HepG2 (cell line): ENCODE results near the gene BTF3L4. TPM values are rescaled to one million over a fixed set of nuclear protein-coding genes. Genes with fewer than 3 reads are reported as not detected.

ENCODE experiments used
- ATRX ChIP-seq: sonication (generic); formaldehyde crosslinking; IDR thresholded peaks from 2 replicates; pipeline ENCODE4 v1.4.0; 2020; ENCODE audit warnings: missing genetic modification reagents, borderline replicate concordance
- DNMT1 ChIP-seq: sonication (generic); formaldehyde crosslinking; IDR thresholded peaks from 2 replicates; pipeline ENCODE4 v1.5.1; 2020; ENCODE audit warnings: mild to moderate bottlenecking, missing genetic modification reagents
- ELF3 ChIP-seq: IDR thresholded peaks from 2 replicates; pipeline ENCODE4 v1.6.1; 2016; ENCODE audit warnings: missing genetic modification reagents, missing compliant biosample characterization
- FOXP1 ChIP-seq, 2 experiments: fragments of 450-650 bp in 1 of 2; IDR thresholded peaks; 2 replicates each; pipeline ENCODE4 v1.6.1; 2017 to 2018; ENCODE audit warnings: antibody characterized with exemption in 1 of 2
- GFI1 ChIP-seq: sonication (generic); formaldehyde crosslinking; IDR thresholded peaks from 2 replicates; pipeline ENCODE4 v1.5.0; 2020; ENCODE audit warnings: missing genetic modification reagents, mild to moderate bottlenecking, borderline replicate concordance
- IRF2 ChIP-seq: IDR thresholded peaks from 2 replicates; pipeline ENCODE4 v1.6.1; 2018; ENCODE audit warnings: missing genetic modification reagents, missing compliant biosample characterization
- JDP2 ChIP-seq: sonication (generic); formaldehyde crosslinking; IDR thresholded peaks from 2 replicates; pipeline ENCODE4 v1.8.1; 2022; ENCODE audit warnings: missing genetic modification reagents, borderline replicate concordance
- KDM6A ChIP-seq: IDR thresholded peaks from 2 replicates; pipeline ENCODE4 v1.6.1; 2016; ENCODE audit warnings: low read depth
- LCORL ChIP-seq, 2 experiments: fragments of 450-650 bp in 1 of 2; sonication (generic) in 1 of 2; formaldehyde crosslinking in 1 of 2; IDR thresholded peaks; 2 replicates each; pipeline versions ENCODE4 v1.5.0 to v1.6.1; 2017 to 2020; ENCODE audit warnings: antibody characterized with exemption in 1 of 2, missing genetic modification reagents in 1 of 2
- MTF1 ChIP-seq: sonication (generic); formaldehyde crosslinking; IDR thresholded peaks from 2 replicates; pipeline ENCODE4 v1.5.0; 2020; ENCODE audit warnings: missing genetic modification reagents
- RELA ChIP-seq: sonication (generic); formaldehyde crosslinking; IDR thresholded peaks from 2 replicates; pipeline ENCODE4 v1.4.0; 2020; ENCODE audit warnings: missing genetic modification reagents
- SOX5 ChIP-seq: IDR thresholded peaks from 2 replicates; pipeline ENCODE4 v1.6.1; 2016; ENCODE audit warnings: borderline replicate concordance
- USF2 ChIP-seq, 2 experiments: sonication (generic) in 1 of 2; formaldehyde crosslinking in 1 of 2; IDR thresholded peaks; 2 replicates each; pipeline versions ENCODE4 v1.5.1 to v1.6.1; 2011 to 2020; ENCODE audit warnings: borderline replicate concordance in 1 of 2, low read depth in 1 of 2, low read length in 1 of 2, mild to moderate bottlenecking in 1 of 2, missing genetic modification reagents in 1 of 2, moderate library complexity in 1 of 2
- WIZ ChIP-seq: sonication (generic); formaldehyde crosslinking; IDR thresholded peaks from 2 replicates; pipeline ENCODE4 v1.5.1; 2020; ENCODE audit warnings: mild to moderate bottlenecking, missing genetic modification reagents
- ZBTB10 ChIP-seq: sonication (generic); formaldehyde crosslinking; IDR thresholded peaks from 2 replicates; pipeline ENCODE4 v1.4.0; 2020; ENCODE audit warnings: missing genetic modification reagents, borderline replicate concordance
- ZC3H4 ChIP-seq: sonication (generic); formaldehyde crosslinking; IDR thresholded peaks from 2 replicates; pipeline ENCODE4 v1.4.0; 2020; ENCODE audit warnings: missing genetic modification reagents, borderline replicate concordance
- ZFP62 ChIP-seq: sonication (generic); formaldehyde crosslinking; IDR thresholded peaks from 2 replicates; pipeline ENCODE4 v1.4.0; 2020; ENCODE audit warnings: missing genetic modification reagents
- ZMYM4 ChIP-seq: sonication (generic); formaldehyde crosslinking; IDR thresholded peaks from 2 replicates; pipeline ENCODE4 v1.8.1; 2023; ENCODE audit warnings: mild to moderate bottlenecking, missing genetic modification reagents
- ZNF180 ChIP-seq: sonication (generic); formaldehyde crosslinking; IDR thresholded peaks from 2 replicates; pipeline ENCODE4 v1.4.0; 2020; ENCODE audit warnings: low read depth, missing genetic modification reagents, borderline replicate concordance
- ZNF326 ChIP-seq: sonication (generic); formaldehyde crosslinking; IDR thresholded peaks from 2 replicates; pipeline ENCODE4 v1.4.0; 2020; ENCODE audit warnings: missing genetic modification reagents, borderline replicate concordance
- ZNF549 ChIP-seq: sonication (generic); formaldehyde crosslinking; IDR thresholded peaks from 2 replicates; pipeline ENCODE4 v1.5.0; 2020; ENCODE audit warnings: missing genetic modification reagents
- ZNF720 ChIP-seq: sonication (generic); formaldehyde crosslinking; IDR thresholded peaks from 2 replicates; pipeline ENCODE4 v1.4.0; 2020; ENCODE audit warnings: missing genetic modification reagents
- ZNF766 ChIP-seq: sonication (generic); formaldehyde crosslinking; IDR thresholded peaks from 2 replicates; pipeline ENCODE4 v1.5.0; 2020; ENCODE audit warnings: missing genetic modification reagents, borderline replicate concordance
- polyA plus RNA-seq, 8 experiments: library from polyadenylated mRNA; depleted of rRNA in 3 of 8; stranded (reverse) in 7 of 8; unstranded in 1 of 8; fragments of >200 nt; fragmentation: Illumina TruSeq in 4 of 8; extraction: Trizol in 4 of 8; gene quantifications; 2 replicates each; pipeline versions ENCODE4 v1.2.1 to v1.2.3, GENCODE V29; 2011 to 2016; ENCODE audit warnings: low read depth in 4 of 8, missing spikeins in 1 of 8, mixed read lengths in 1 of 8; ENCODE audit not compliant: insufficient read depth in 1 of 8
- total RNA-seq, 5 experiments: library from RNA; depleted of rRNA; stranded (reverse); fragments of >200 nt; fragmentation: Illumina TruSeq; extraction: Trizol; gene quantifications; 2 replicates each; pipeline ENCODE4 v1.2.3, GENCODE V29; 2016; ENCODE audit warnings: low read depth in 1 of 5
- TF ChIP-seq, protein P1 (sequence below): sonication (generic); formaldehyde crosslinking; conservative IDR thresholded peaks from 2 replicates; pipeline ENCODE4 v1.8.1; 2023; ENCODE audit warnings: missing genetic modification reagents

The BTF3L4 gene
- total and polyA plus RNA-seq, 2 of the 13 experiments (the other 11 are each of a cell fraction or from before 2014, with no cell fraction given) = 59.0 to 74.3 TPM

DNA sequence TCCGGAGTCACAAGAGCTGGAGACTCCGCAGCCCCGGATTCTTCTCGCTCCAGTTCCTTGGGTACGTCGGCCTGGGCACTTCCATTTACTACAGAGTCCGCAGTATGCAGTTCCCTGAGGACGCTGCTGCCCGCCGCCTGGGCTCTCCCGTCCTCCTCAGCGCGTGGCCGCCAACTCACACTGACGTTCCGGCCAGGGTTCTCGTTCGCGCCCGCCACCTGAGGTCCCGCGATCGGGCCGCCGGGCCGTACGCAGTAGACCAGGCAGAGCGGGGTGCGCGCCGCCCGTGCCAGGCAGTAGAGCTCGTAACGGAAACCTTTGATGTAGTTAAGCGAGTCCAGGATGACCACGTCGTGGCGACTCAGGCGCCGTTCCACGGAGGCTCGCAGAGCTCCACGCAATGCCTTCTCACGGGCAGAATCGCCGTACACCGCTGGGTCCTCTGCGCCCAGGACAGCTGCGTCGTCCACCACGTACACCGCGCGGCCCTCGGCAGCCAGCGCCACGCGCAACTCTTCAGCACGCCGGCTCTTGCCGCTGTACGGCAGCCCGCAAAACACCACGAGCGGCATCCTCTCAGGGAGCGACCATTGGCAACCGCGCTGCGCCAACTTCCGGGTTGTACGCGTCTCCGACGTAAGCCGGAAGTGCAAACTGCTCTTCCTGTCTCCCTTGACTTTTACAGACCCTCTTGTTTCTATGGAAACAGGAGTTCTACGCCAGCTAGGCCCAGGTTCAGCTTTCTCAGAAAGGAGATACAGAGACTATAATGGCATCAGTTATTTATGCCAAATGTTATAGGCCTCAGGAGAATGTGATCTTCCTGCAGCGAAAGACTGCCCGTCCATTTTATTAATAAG, 22.7 kb upstream of the BTF3L4 start, which contains the start of gene KTI12 (continued):
- TF ChIP-seq MTF1 (CRISPR knock-in tag) = no peak
- peak; percentile 33; the same call in 1 of the 2 replicates for TF ChIP-seq ZNF180 (CRISPR knock-in tag)
- no peak for TF ChIP-seq LCORL (IDR thresholded peaks at IDR 0.05)
- 0 out of 2 replicates have a peak, but pooled peaks have one; percentile 24 for TF ChIP-seq LCORL (CRISPR knock-in tag; IDR thresholded peaks at IDR 0.05)
- no peak for TF ChIP-seq ATRX (CRISPR knock-in tag)
- TF ChIP-seq ZNF549 (CRISPR knock-in tag) = no peak
- TF ChIP-seq WIZ (CRISPR knock-in tag) = no peak
- TF ChIP-seq FOXP1 (IDR thresholded peaks at IDR 0.05) = no peak
- no peak for TF ChIP-seq FOXP1 (CRISPR knock-in tag; IDR thresholded peaks at IDR 0.05)
- TF ChIP-seq RELA (CRISPR knock-in tag) = no peak
- TF ChIP-seq ZC3H4 (CRISPR knock-in tag) = no peak; the same call in 1 of the 2 replicates
- peak; percentile 93 for TF ChIP-seq ELF3 (CRISPR knock-in tag)
- TF ChIP-seq, protein P1, sequence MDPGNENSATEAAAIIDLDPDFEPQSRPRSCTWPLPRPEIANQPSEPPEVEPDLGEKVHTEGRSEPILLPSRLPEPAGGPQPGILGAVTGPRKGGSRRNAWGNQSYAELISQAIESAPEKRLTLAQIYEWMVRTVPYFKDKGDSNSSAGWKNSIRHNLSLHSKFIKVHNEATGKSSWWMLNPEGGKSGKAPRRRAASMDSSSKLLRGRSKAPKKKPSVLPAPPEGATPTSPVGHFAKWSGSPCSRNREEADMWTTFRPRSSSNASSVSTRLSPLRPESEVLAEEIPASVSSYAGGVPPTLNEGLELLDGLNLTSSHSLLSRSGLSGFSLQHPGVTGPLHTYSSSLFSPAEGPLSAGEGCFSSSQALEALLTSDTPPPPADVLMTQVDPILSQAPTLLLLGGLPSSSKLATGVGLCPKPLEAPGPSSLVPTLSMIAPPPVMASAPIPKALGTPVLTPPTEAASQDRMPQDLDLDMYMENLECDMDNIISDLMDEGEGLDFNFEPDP (CRISPR knock-in tag) = no peak
- no peak for TF ChIP-seq USF2 (IDR thresholded peaks at IDR 0.05; ENCODE audit: low read depth, low read length)
- peak; percentile 26; the same call in 1 of the 2 replicates for TF ChIP-seq USF2 (CRISPR knock-in tag; IDR thresholded peaks at IDR 0.05; ENCODE audit: borderline replicate concordance)
- no peak for TF ChIP-seq JDP2 (CRISPR knock-in tag)
- TF ChIP-seq ZMYM4 = peak; percentile 35; the same call in 1 of the 2 replicates
- no peak for TF ChIP-seq ZNF720 (CRISPR knock-in tag)
- TF ChIP-seq IRF2 (CRISPR knock-in tag) = peak; percentile 74
- TF ChIP-seq DNMT1 (CRISPR knock-in tag) = no peak
- no peak for TF ChIP-seq ZFP62 (CRISPR knock-in tag)
- TF ChIP-seq ZNF766 (CRISPR knock-in tag) = peak; percentile 74; the same call in 1 of the 2 replicates
- no peak for TF ChIP-seq ZNF326 (CRISPR knock-in tag)
- TF ChIP-seq GFI1 = no peak
- peak; percentile 36; the same call in 1 of the 2 replicates for TF ChIP-seq SOX5 (CRISPR knock-in tag)
- no peak for TF ChIP-seq ZBTB10
- no peak for TF ChIP-seq KDM6A (CRISPR knock-in tag)
